H1 (cell line): ENCODE results near the gene WDR4. TPM values are rescaled to one million over a fixed set of nuclear protein-coding genes. Genes with fewer than 3 reads are reported as not detected.
A peak's percentile ranks its signal among the peaks of the same experiment; 100 is the strongest.

Experiments used
- CTCF ChIA-PET: fragments of 300-600 bp; sonication (Branson Sonifier 250); formaldehyde crosslinking; loops from one replicate; lab custom pipeline; 2021; ENCODE audit not compliant: partially characterized antibody; lab: Charles Lee
- POLR2A ChIA-PET: fragments of 300-600 bp; sonication (Branson Sonifier 250); formaldehyde crosslinking; loops from one replicate; lab custom pipeline; 2021; ENCODE audit warnings: inconsistent platforms; ENCODE audit not compliant: partially characterized antibody; lab: Charles Lee
- DNase-seq, 2 experiments: peaks; one replicate each; pipeline versions ENCODE4 v3.0.0 to v3.0.0-alpha.2; 2010 to 2022; ENCODE audit warnings: low spot score in 2 of 2, low read depth in 1 of 2, mixed read lengths in 1 of 2
- FAIRE-seq: peaks from 2 replicates; lab custom pipeline; 2011; peaks lifted over from hg19 to GRCh38; lab: Jason Lieb, UNC
- H2AFZ ChIP-seq: 2 replicates; pipeline ENCODE4 v1.8.1; 2012; ENCODE audit warnings: low read length, inconsistent platforms
- H2AK5ac ChIP-seq: 2 replicates; pipeline ENCODE4 v1.6.1; 2013; ENCODE audit warnings: low read depth, low read length
- H2BK120ac ChIP-seq: replicated peaks from 2 replicates; pipeline ENCODE3; 2013; ENCODE audit warnings: low read depth, low read length, inconsistent platforms
- H2BK12ac ChIP-seq: 2 replicates; pipeline ENCODE4 v1.6.1; 2013; ENCODE audit warnings: low read depth, low read length
- H2BK15ac ChIP-seq: 2 replicates; pipeline ENCODE4 v1.6.1; 2013; ENCODE audit warnings: low read length
- H2BK20ac ChIP-seq: 2 replicates; pipeline ENCODE4 v1.6.1; 2013; ENCODE audit warnings: low read length
- H2BK5ac ChIP-seq: 2 replicates; pipeline ENCODE4 v1.6.1; 2013; ENCODE audit warnings: low read depth, low read length
- H3K14ac ChIP-seq: 2 replicates; pipeline ENCODE4 v1.6.1; 2013; ENCODE audit warnings: inconsistent platforms; ENCODE audit not compliant: insufficient read length
- H3K18ac ChIP-seq: 2 replicates; pipeline ENCODE4 v1.6.1; 2013; ENCODE audit warnings: low read length; ENCODE audit errors: extremely low read depth
- H3K23ac ChIP-seq: 2 replicates; pipeline ENCODE4 v1.6.1; 2013; ENCODE audit warnings: inconsistent platforms; ENCODE audit not compliant: insufficient read length
- H3K23me2 ChIP-seq: 2 replicates; pipeline ENCODE4 v1.6.1; 2013; ENCODE audit warnings: low read depth, low read length
- H3K27ac ChIP-seq: 2 replicates; pipeline ENCODE4 v1.6.1; 2011; ENCODE audit warnings: low read depth, low read length, inconsistent platforms
- H3K27me3 ChIP-seq, 4 experiments: replicated peaks in 1 of 4; 1 replicate in 1 of 4; 2 replicates in 3 of 4; pipeline versions ENCODE4 v1.6.1 to v1.8.1; 2011 to 2013; ENCODE audit warnings: low read length in 3 of 4, mild to moderate bottlenecking in 3 of 4, inconsistent platforms in 2 of 4, mixed read lengths in 2 of 4, moderate library complexity in 1 of 4; ENCODE audit not compliant: control insufficient read depth in 3 of 4, insufficient read depth in 3 of 4; ENCODE audit errors: extremely low read depth in 1 of 4
- H3K36me3 ChIP-seq, 4 experiments: 2 replicates each; pipeline versions ENCODE4 v1.6.1 to v1.8.1; 2011 to 2013; ENCODE audit warnings: mild to moderate bottlenecking in 4 of 4, low read length in 3 of 4, moderate library complexity in 2 of 4, control low read depth in 1 of 4, inconsistent platforms in 1 of 4; ENCODE audit not compliant: insufficient read depth in 4 of 4, control insufficient read depth in 2 of 4
- H3K4ac ChIP-seq: replicated peaks from 2 replicates; pipeline ENCODE3; 2013; ENCODE audit warnings: low read length, low read depth, mixed read lengths, inconsistent platforms; ENCODE audit not compliant: insufficient read length
- H3K4me1 ChIP-seq, 4 experiments: replicated peaks in 1 of 4; 1 replicate in 1 of 4; 2 replicates in 3 of 4; pipeline versions ENCODE4 v1.6.1 to v1.8.1; 2011 to 2013; ENCODE audit warnings: low read length in 3 of 4, inconsistent platforms in 2 of 4, mixed read lengths in 1 of 4; ENCODE audit not compliant: insufficient read depth in 4 of 4, control insufficient read depth in 3 of 4
- H3K4me2 ChIP-seq, 2 experiments: 2 replicates each; pipeline versions ENCODE4 v1.6.1 to v1.8.1; 2011 to 2013; ENCODE audit warnings: low read depth in 2 of 2, low read length in 2 of 2, control low read depth in 1 of 2, inconsistent platforms in 1 of 2, mild to moderate bottlenecking in 1 of 2; ENCODE audit not compliant: insufficient read depth in 1 of 2
- H3K4me3 ChIP-seq, 4 experiments: fragments of 200-600, 300-600 bp in 1 of 4; sonication (generic), shearing (Covaris generic), sonication (Bioruptor Twin) in 1 of 4; 2 replicates each; pipeline versions ENCODE4 v1.5.1 to v1.8.1; 2011 to 2016; ENCODE audit warnings: low read length in 4 of 4, low read depth in 3 of 4, control low read depth in 2 of 4, inconsistent platforms in 2 of 4, mild to moderate bottlenecking in 2 of 4, mixed read lengths in 1 of 4, moderate library complexity in 1 of 4; ENCODE audit not compliant: insufficient read depth in 2 of 4; ENCODE audit errors: extremely low read depth in 1 of 4
- H3K56ac ChIP-seq: replicated peaks from 2 replicates; pipeline ENCODE3; 2013; ENCODE audit warnings: low read depth, mild to moderate bottlenecking, mixed read lengths, low read length, inconsistent platforms; ENCODE audit not compliant: insufficient read length
- H3K79me1 ChIP-seq: 2 replicates; pipeline ENCODE4 v1.6.1; 2013; ENCODE audit warnings: low read depth, low read length, control low read depth
- H3K79me2 ChIP-seq, 2 experiments: 2 replicates each; pipeline versions ENCODE4 v1.6.1 to v1.8.1; 2012 to 2013; ENCODE audit warnings: low read length in 2 of 2, mild to moderate bottlenecking in 2 of 2, inconsistent platforms in 1 of 2; ENCODE audit not compliant: insufficient read depth in 2 of 2, control insufficient read depth in 1 of 2
- H3K9ac ChIP-seq, 4 experiments: replicated peaks in 1 of 4; 1 replicate in 1 of 4; 2 replicates in 3 of 4; pipeline versions ENCODE4 v1.6.1 to v1.8.1; 2011 to 2013; ENCODE audit warnings: low read depth in 3 of 4, low read length in 3 of 4, control low read depth in 2 of 4, mild to moderate bottlenecking in 2 of 4, moderate library complexity in 2 of 4, inconsistent platforms in 1 of 4; ENCODE audit errors: extremely low read depth in 1 of 4
- H3K9me3 ChIP-seq, 2 experiments: 2 replicates each; pipeline versions ENCODE4 v1.6.1 to v1.8.1; 2012 to 2013; ENCODE audit warnings: mild to moderate bottlenecking in 2 of 2, moderate library complexity in 2 of 2, control low read depth in 1 of 2, inconsistent platforms in 1 of 2, low read depth in 1 of 2, low read length in 1 of 2, mixed read lengths in 1 of 2; ENCODE audit not compliant: insufficient read depth in 2 of 2
- H4K20me1 ChIP-seq, 2 experiments: replicated peaks in 1 of 2; 2 replicates each; pipeline versions ENCODE3 to v1.8.1; 2011 to 2013; ENCODE audit warnings: inconsistent platforms in 2 of 2, low read length in 2 of 2, mild to moderate bottlenecking in 1 of 2; ENCODE audit not compliant: insufficient read depth in 2 of 2, control insufficient read depth in 1 of 2
- H4K5ac ChIP-seq: 2 replicates; pipeline ENCODE4 v1.6.1; 2013; ENCODE audit warnings: low read length, low read depth, mixed read lengths, inconsistent platforms; ENCODE audit not compliant: insufficient read length
- H4K8ac ChIP-seq: 2 replicates; pipeline ENCODE4 v1.8.0; 2013; ENCODE audit warnings: mild to moderate bottlenecking, moderate library complexity, low read length, inconsistent platforms; ENCODE audit not compliant: insufficient read depth; ENCODE audit errors: extremely low read depth
- H4K91ac ChIP-seq: replicated peaks from 2 replicates; pipeline ENCODE3; 2013; ENCODE audit warnings: low read length, mixed read lengths, inconsistent platforms; ENCODE audit not compliant: insufficient read length
- CHD1 ChIP-seq: IDR thresholded peaks from 2 replicates; pipeline ENCODE4 v1.6.1; 2012; ENCODE audit warnings: low read depth, low read length, improper control_type of control experiment
- EP300 ChIP-seq, 2 experiments: IDR thresholded peaks; 1 replicate in 1 of 2; 2 replicates in 1 of 2; pipeline ENCODE4 v1.6.1; 2011 to 2012; ENCODE audit warnings: low read depth in 2 of 2, low read length in 2 of 2, mild to moderate bottlenecking in 2 of 2, borderline replicate concordance in 1 of 2, inconsistent platforms in 1 of 2, moderate library complexity in 1 of 2
- HDAC2 ChIP-seq, 2 experiments: fragments of 300-600 bp in 1 of 2; sonication (generic) in 1 of 2; IDR thresholded peaks; 2 replicates each; pipeline ENCODE4 v1.6.1; 2011 to 2012; ENCODE audit warnings: low read depth in 2 of 2, low read length in 2 of 2, mild to moderate bottlenecking in 2 of 2, moderate library complexity in 2 of 2, borderline replicate concordance in 1 of 2, inconsistent platforms in 1 of 2
- PHF8 ChIP-seq: fragments of 200-600 bp; sonication (generic); conservative IDR thresholded peaks from 2 replicates; pipeline ENCODE4 v1.7.1; 2012; ENCODE audit warnings: low read depth, mild to moderate bottlenecking, inconsistent platforms, low read length, moderate library complexity
- POLR2AphosphoS5 ChIP-seq: IDR thresholded peaks from 2 replicates; pipeline ENCODE4 v1.6.1; 2011; ENCODE audit warnings: low read depth, low read length
- RAD21 ChIP-seq, 2 experiments: IDR thresholded peaks in 1 of 2; conservative IDR thresholded peaks in 1 of 2; 2 replicates each; pipeline ENCODE4 v1.6.1; 2011; ENCODE audit warnings: low read depth in 2 of 2, low read length in 2 of 2, improper control_type of control experiment in 1 of 2, inconsistent platforms in 1 of 2, mild to moderate bottlenecking in 1 of 2, moderate library complexity in 1 of 2
- WGBS, 2 experiments: shearing (Covaris generic) in 1 of 2; methylation state at CpG; one replicate each; pipeline versions ENCODE4 v1.1.6 to v1.1.7; 2013 to 2015; ENCODE audit warnings: low lambda C conversion rate in 2 of 2, mixed read lengths in 2 of 2, inconsistent platforms in 1 of 2, low coverage in 1 of 2, missing lambda C conversion rate in 1 of 2; ENCODE audit not compliant: insufficient replicate concordance in 2 of 2, insufficient coverage in 1 of 2, insufficient read length in 1 of 2; ENCODE audit errors: extremely low coverage in 1 of 2, missing lambda C conversion rate in 1 of 2; 5-methylcytosine and 5-hydroxymethylcytosine counted together
- polyA plus RNA-seq, 7 experiments: library from polyadenylated mRNA; depleted of rRNA in 3 of 7; stranded (reverse) in 5 of 7; unstranded in 2 of 7; fragments of >200 nt in 5 of 7; fragments of 200-250 nt in 2 of 7; gene quantifications; 1 replicate in 5 of 7; 2 replicates in 1 of 7; 4 replicates in 1 of 7; pipeline versions ENCODE4 v1.2.1 to v1.2.3, GENCODE V29; 2011 to 2013; ENCODE audit warnings: missing spikeins in 2 of 7, mixed read lengths in 2 of 7
- total RNA-seq: library from RNA; stranded (reverse); fragmentation: NEBNext Ultra II Directional; extraction: Animal tissue kit (Norgen Biotek cat#: 25700); gene quantifications from 2 replicates; pipeline ENCODE4 v1.2.1, GENCODE V29; 2021

The WDR4 gene
- total and polyA plus RNA-seq, 2 of the 8 experiments (the other 6 are each of a cell fraction or from before 2014, with no cell fraction given): 28.9 to 47.8 TPM

DNA sequence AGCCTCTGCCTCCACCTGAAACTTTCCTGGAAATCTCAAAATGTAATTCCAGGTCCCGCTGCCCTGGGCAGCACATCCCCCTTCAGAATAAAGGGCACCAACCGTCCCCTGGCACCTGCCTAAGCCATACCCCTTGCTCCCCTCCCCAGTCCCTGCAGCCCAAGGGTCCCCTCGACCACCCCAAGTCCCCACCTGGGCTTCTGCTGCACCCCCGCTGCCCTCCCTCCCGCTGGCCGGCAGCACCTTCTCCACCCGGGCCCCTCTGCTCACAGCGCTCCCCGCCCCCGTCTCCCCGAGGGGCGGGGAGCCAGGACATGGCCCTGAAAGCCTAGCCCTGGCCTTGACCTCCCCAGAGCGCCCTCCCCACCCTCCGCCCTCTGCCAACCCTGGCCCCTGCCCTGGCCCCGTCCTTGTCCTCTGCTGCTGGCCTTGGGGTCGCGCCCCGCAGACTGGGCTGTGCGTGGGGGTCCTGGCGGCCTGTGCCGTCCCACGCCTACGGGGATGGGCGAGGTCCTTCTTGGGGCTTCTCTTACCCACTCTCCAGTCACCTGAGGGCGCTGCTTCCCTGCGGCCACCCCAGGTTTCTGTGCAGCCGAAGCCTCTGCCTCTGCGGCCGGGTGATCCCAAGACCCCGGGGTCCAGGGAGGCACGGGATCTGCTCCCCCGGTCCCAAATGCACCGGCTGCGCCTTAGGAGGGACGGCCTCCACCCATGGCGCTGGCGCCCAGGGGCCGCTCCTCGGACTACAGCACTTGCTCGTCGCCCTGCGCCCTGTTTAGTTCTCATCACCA is 41.7 kb downstream of the WDR4 start:
- H3K36me3 ChIP-seq: peaks cover 15 to 27% (median 22%) of the 10 kb centered on the region in 4 experiments; a peak in 7 of 8 replicates
- POLR2A ChIA-PET: interaction anchor here (0.9 to 1.6 kb wide), 3 partner anchors 10 to 26 kb away, joined by 3 to 6 read pairs (median 4); no protein-coding TSS in a partner anchor
- CTCF ChIA-PET: no interaction called here
- no peak overlapping the region for H4K91ac ChIP-seq
- DNase-seq (peak in 1 of 2 experiments; percentile 60), FAIRE-seq (no peak)
- H3K4me3 ChIP-seq: no peak overlapping the region
- peaks cover 10% of the 10 kb centered on the region for H3K79me1 ChIP-seq
- H2BK12ac ChIP-seq: no peak overlapping the region
- 89% methylated on average over 28 of the region's 42 CpGs; no CpG with 5 or more reads in 1 of the 2 experiments for WGBS, 2 experiments
- no peak overlapping the region for H2BK120ac ChIP-seq
- H2AK5ac ChIP-seq: no peak overlapping the region
- H3K9me3 ChIP-seq: no peaks in the 10 kb centered on the region
- no peak overlapping the region for H3K27ac ChIP-seq
- H3K56ac ChIP-seq: no peak overlapping the region
- H3K14ac ChIP-seq: no peak overlapping the region
- H3K27me3 ChIP-seq: peaks cover 0 to 2% (median 0%) of the 10 kb centered on the region in 4 experiments; a peak in 1 of 7 replicates
- no peaks in the 10 kb centered on the region; a peak in 2 of 4 replicates for H3K79me2 ChIP-seq
- H4K8ac ChIP-seq: no peak overlapping the region
- peaks cover 0 to 7% (median 6%) of the 10 kb centered on the region in 4 experiments; a peak in 5 of 7 replicates for H3K4me1 ChIP-seq
- H4K5ac ChIP-seq: no peak overlapping the region
- no peak overlapping the region for H2BK20ac ChIP-seq
- no peak overlapping the region for H3K18ac ChIP-seq
- TF ChIP-seq CHD1 (no peak), PHF8 (no peak), POLR2AphosphoS5 (no peak), HDAC2 (IDR thresholded peaks at IDR 0.05; ENCODE audit: borderline replicate concordance in 1 of 2, low read depth in 2 of 2, low read length in 2 of 2) (no peak), RAD21 (IDR thresholded peaks at IDR 0.05 in 1 of 2, conservative IDR thresholded peaks at IDR 0.05 in 1 of 2; ENCODE audit: low read depth in 2 of 2, low read length in 2 of 2) (peak; percentile 21 to 37; a peak in 2 of 4 replicates), EP300 (IDR thresholded peaks at IDR 0.05; ENCODE audit: borderline replicate concordance in 1 of 2, low read depth in 2 of 2, low read length in 2 of 2) (no peak)
- TF ChIP-seq, all 59 proteins: peak for 1
- Histone ChIP-seq H2BK5ac (no peak overlapping the region), H3K23me2 (peaks cover 4% of the 10 kb centered on the region; the same call in 1 of the 2 replicates), H2BK15ac (no peak overlapping the region), H3K4me2 (no peak overlapping the region), H2AFZ (no peak overlapping the region), H3K4ac (no peak overlapping the region), H4K20me1 (peaks cover 8 to 24% of the 10 kb centered on the region in 2 experiments), H3K23ac (no peak overlapping the region), H3K9ac (no peak overlapping the region)
